ENCODE data around the gene GOLM1. TPM values are rescaled to one million over a fixed set of nuclear protein-coding genes. Genes with fewer than 3 reads are reported as not detected.

GOLM1 gene
- total and polyA plus RNA-seq, 2 donors (not counting 1 experiment from before 2014, with no cell fraction given): 0.54 TPM; not detected in 1

GRCh38 chr9:86042199-86042978 is 57.0 kb downstream of the GOLM1 start:
- POLR2A ChIA-PET: no interaction called here
- DNase-seq (no peak), ATAC-seq (ENCODE audit: low read depth) (no peak)
- Histone ChIP-seq H3K4me3 (ENCODE audit: control extremely low read depth in 1 of 5, extremely low read depth in 1 of 5, insufficient read depth in 1 of 5, low read depth in 2 of 5, low read length in 4 of 5) (no peak overlapping the region), H4K20me1 (ENCODE audit: control insufficient read depth, insufficient read depth, low read length, poor library complexity, severe bottlenecking) (no peaks in the 10 kb centered on the region), H3K4me1 (ENCODE audit: control insufficient read depth in 2 of 2, insufficient read depth in 2 of 2, low read length in 2 of 2) (no peaks in the 10 kb centered on the region), H3K9ac (ENCODE audit: low read length) (no peak overlapping the region), H3K36me3 (replicated peaks in 1 of 2; ENCODE audit: control extremely low read depth in 1 of 2, control insufficient read depth in 1 of 2, extremely low read depth in 1 of 2, insufficient read depth in 2 of 2, low read length in 1 of 2) (no peaks in the 10 kb centered on the region), H3K9me3 (ENCODE audit: control extremely low read depth in 1 of 3, control insufficient read depth in 2 of 3, insufficient read depth in 1 of 3, low read length in 2 of 3) (peaks cover 0 to 5% (median 0%) of the 10 kb centered on the region in 3 donors), H3K27me3 (replicated peaks in 1 of 4; ENCODE audit: control extremely low read depth in 1 of 4, control insufficient read depth in 3 of 4, insufficient read depth in 4 of 4, low read length in 3 of 4) (no peaks in the 10 kb centered on the region), H3K79me2 (ENCODE audit: control insufficient read depth, insufficient read depth, low read length) (no peaks in the 10 kb centered on the region), H2AFZ (ENCODE audit: insufficient read depth, low read depth, low read length, poor library complexity, severe bottlenecking) (no peak overlapping the region), H3K4me2 (replicated peaks; ENCODE audit: low read depth, low read length, poor library complexity, severe bottlenecking) (no peak overlapping the region), H3K27ac (ENCODE audit: low read length in 2 of 2) (no peak overlapping the region)
- intact Hi-C loops (cut with micrococcal nuclease): no loop called here
- TF ChIP-seq CTCF (IDR thresholded peaks at IDR 0.05): no peak
- no peak for TF ChIP-seq EZH2 (IDR thresholded peaks at IDR 0.05; ENCODE audit: borderline replicate concordance, insufficient read depth, low read depth, low read length, poor library complexity, severe bottlenecking)
- Mint-ChIP-seq H3K4me3 (no peak overlapping the region), H3K4me1 (no peaks in the 10 kb centered on the region), H3K27me3 (no peaks in the 10 kb centered on the region), H3K9me3 (ENCODE audit: insufficient read depth) (no peaks in the 10 kb centered on the region), H3K27ac (no peak overlapping the region)
- 79% methylated on average over 2 of the region's 5 CpGs for WGBS (ENCODE audit: insufficient coverage)
- CTCF ChIA-PET: no interaction called here

DNA sequence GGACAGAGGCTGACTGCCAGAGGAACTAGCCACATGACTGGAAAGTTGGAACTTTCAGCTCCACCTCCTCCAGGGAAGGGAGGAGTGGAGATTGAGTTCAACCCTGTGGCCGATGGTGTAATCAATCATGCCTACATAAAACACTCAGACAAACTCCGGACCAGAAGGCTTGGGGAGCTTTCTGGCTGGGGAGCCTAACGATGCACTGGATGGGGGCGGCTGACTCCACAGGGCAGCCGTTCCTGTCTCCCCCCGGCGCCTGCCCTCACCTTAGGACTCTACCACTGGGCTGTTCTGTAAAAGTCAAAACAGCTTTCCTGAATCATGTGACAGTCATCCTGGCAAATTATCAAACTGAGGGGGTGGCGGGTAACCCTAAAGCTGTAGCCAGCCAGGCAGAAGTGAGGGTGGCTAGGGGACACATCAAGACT is 58.0 kb downstream of the GOLM1 start:
- ChIA-PET CTCF (no interaction called here), POLR2A (no interaction called here)
- Histone ChIP-seq H2AFZ (ENCODE audit: insufficient read depth, low read depth, low read length, poor library complexity, severe bottlenecking) (no peak overlapping the region), H3K79me2 (ENCODE audit: control insufficient read depth, insufficient read depth, low read length) (no peaks in the 10 kb centered on the region), H3K9ac (ENCODE audit: low read length) (no peak overlapping the region), H3K4me3 (ENCODE audit: control extremely low read depth in 1 of 5, extremely low read depth in 1 of 5, insufficient read depth in 1 of 5, low read depth in 2 of 5, low read length in 4 of 5) (no peak overlapping the region), H4K20me1 (ENCODE audit: control insufficient read depth, insufficient read depth, low read length, poor library complexity, severe bottlenecking) (no peaks in the 10 kb centered on the region), H3K4me1 (ENCODE audit: control insufficient read depth in 2 of 2, insufficient read depth in 2 of 2, low read length in 2 of 2) (no peaks in the 10 kb centered on the region), H3K27ac (ENCODE audit: low read length in 2 of 2) (no peak overlapping the region), H3K36me3 (replicated peaks in 1 of 2; ENCODE audit: control extremely low read depth in 1 of 2, control insufficient read depth in 1 of 2, extremely low read depth in 1 of 2, insufficient read depth in 2 of 2, low read length in 1 of 2) (no peaks in the 10 kb centered on the region), H3K27me3 (replicated peaks in 1 of 4; ENCODE audit: control extremely low read depth in 1 of 4, control insufficient read depth in 3 of 4, insufficient read depth in 4 of 4, low read length in 3 of 4) (no peaks in the 10 kb centered on the region), H3K9me3 (ENCODE audit: control extremely low read depth in 1 of 3, control insufficient read depth in 2 of 3, insufficient read depth in 1 of 3, low read length in 2 of 3) (no peaks in the 10 kb centered on the region), H3K4me2 (replicated peaks; ENCODE audit: low read depth, low read length, poor library complexity, severe bottlenecking) (no peak overlapping the region)
- Mint-ChIP-seq H3K9me3 (ENCODE audit: insufficient read depth) (no peaks in the 10 kb centered on the region), H3K27ac (no peak overlapping the region), H3K4me1 (no peaks in the 10 kb centered on the region), H3K4me3 (no peak overlapping the region), H3K27me3 (no peaks in the 10 kb centered on the region)
- ATAC-seq (ENCODE audit: low read depth): no peak
- 95% methylated on average over 7 of the region's 8 CpGs for WGBS (ENCODE audit: insufficient coverage)
- intact Hi-C loops (cut with micrococcal nuclease): no loop called here
- no peak for TF ChIP-seq EZH2 (IDR thresholded peaks at IDR 0.05; ENCODE audit: borderline replicate concordance, insufficient read depth, low read depth, low read length, poor library complexity, severe bottlenecking)
- DNase-seq: no peak
